ENCODE measurements around the gene HIC1. TPM values are rescaled to one million over a fixed set of nuclear protein-coding genes. Genes with fewer than 3 reads are reported as not detected.

The HIC1 gene
- total RNA-seq, 1 donor from 2014 or later: 0.72 TPM

GRCh38 chr17:2095536-2095910, 40.6 kb downstream of the HIC1 start:
- DNase-seq (ENCODE audit: low spot score): no peak
- H3K4me1 Mint-ChIP-seq (ENCODE audit: unreplicated experiment): peaks cover 19% of the 10 kb centered on the region
- H3K4me3 Mint-ChIP-seq (ENCODE audit: unreplicated experiment): no peak overlapping the region
- H3K27ac Mint-ChIP-seq (ENCODE audit: unreplicated experiment): no peak overlapping the region
- H3K9me3 Mint-ChIP-seq (ENCODE audit: unreplicated experiment): no peaks in the 10 kb centered on the region
- no peak for TF ChIP-seq CTCF (IDR thresholded peaks at IDR 0.05; ENCODE audit: unreplicated experiment)
- H3K36me3 Mint-ChIP-seq (ENCODE audit: low read depth, unreplicated experiment): peaks cover 14% of the 10 kb centered on the region
- peaks cover 11% of the 10 kb centered on the region for H3K27me3 Mint-ChIP-seq (ENCODE audit: unreplicated experiment)

GRCh38 chr17:2101448-2102257, 46.8 kb downstream of the HIC1 start:
- no peak overlapping the region for H3K4me3 Mint-ChIP-seq (ENCODE audit: unreplicated experiment)
- H3K27me3 Mint-ChIP-seq (ENCODE audit: unreplicated experiment): peaks cover 6% of the 10 kb centered on the region
- peaks cover 23% of the 10 kb centered on the region for H3K4me1 Mint-ChIP-seq (ENCODE audit: unreplicated experiment)
- H3K9me3 Mint-ChIP-seq (ENCODE audit: unreplicated experiment): no peaks in the 10 kb centered on the region
- peaks cover 9% of the 10 kb centered on the region for H3K36me3 Mint-ChIP-seq (ENCODE audit: low read depth, unreplicated experiment)
- no peak overlapping the region for H3K27ac Mint-ChIP-seq (ENCODE audit: unreplicated experiment)
- no peak for TF ChIP-seq CTCF (IDR thresholded peaks at IDR 0.05; ENCODE audit: unreplicated experiment)
- no peak for DNase-seq (ENCODE audit: low spot score)

GRCh38 chr17:2102931-2103809, 48.3 kb downstream of the HIC1 start:
- no peak for DNase-seq (ENCODE audit: low spot score)
- TF ChIP-seq CTCF (IDR thresholded peaks at IDR 0.05; ENCODE audit: unreplicated experiment): no peak
- no peak overlapping the region for H3K4me3 Mint-ChIP-seq (ENCODE audit: unreplicated experiment)
- peaks cover 2% of the 10 kb centered on the region for H3K36me3 Mint-ChIP-seq (ENCODE audit: low read depth, unreplicated experiment)
- peaks cover 27% of the 10 kb centered on the region for H3K4me1 Mint-ChIP-seq (ENCODE audit: unreplicated experiment)
- peaks cover 6% of the 10 kb centered on the region for H3K27me3 Mint-ChIP-seq (ENCODE audit: unreplicated experiment)
- no peak overlapping the region for H3K27ac Mint-ChIP-seq (ENCODE audit: unreplicated experiment)
- no peaks in the 10 kb centered on the region for H3K9me3 Mint-ChIP-seq (ENCODE audit: unreplicated experiment)

GRCh38 chr17:2105663-2106062, 50.8 kb downstream of the HIC1 start:
- DNase-seq (ENCODE audit: low spot score): no peak
- Mint-ChIP-seq H3K9me3 (ENCODE audit: unreplicated experiment) (no peaks in the 10 kb centered on the region), H3K4me1 (ENCODE audit: unreplicated experiment) (peaks cover 24% of the 10 kb centered on the region), H3K36me3 (ENCODE audit: low read depth, unreplicated experiment) (no peaks in the 10 kb centered on the region), H3K27me3 (ENCODE audit: unreplicated experiment) (peaks cover 1% of the 10 kb centered on the region), H3K4me3 (ENCODE audit: unreplicated experiment) (no peak overlapping the region), H3K27ac (ENCODE audit: unreplicated experiment) (no peak overlapping the region)
- no peak for TF ChIP-seq CTCF (IDR thresholded peaks at IDR 0.05; ENCODE audit: unreplicated experiment)
